Measurements from ENCODE around the gene SLC5A1.

Gene SLC5A1

GRCh38 chr22:32063701-32064100 lies 20.6 kb downstream of the SLC5A1 start:
- no peak overlapping the region for H3K4me3 ChIP-seq (ENCODE audit: low read length)
- H3K9me3 ChIP-seq (ENCODE audit: control insufficient read depth, insufficient read depth, low read length), result no peaks in the 10 kb centered on the region
- H4K20me1 ChIP-seq (ENCODE audit: control insufficient read depth, insufficient read depth, low read depth, low read length), result 0 out of 2 replicates have a peak, but pooled peaks cover under 1% of the 10 kb centered on the region
- H3K4me1 ChIP-seq (ENCODE audit: control insufficient read depth, low read length), result no peaks in the 10 kb centered on the region
- TF ChIP-seq CTCF (IDR thresholded peaks at IDR 0.05; ENCODE audit: low read depth, low read length, poor library complexity, severe bottlenecking) (no peak), EZH2phosphoT487 (IDR thresholded peaks at IDR 0.05; ENCODE audit: borderline replicate concordance, low read length) (no peak)
- no peaks in the 10 kb centered on the region for H3K36me3 ChIP-seq (ENCODE audit: control insufficient read depth, low read length)
- H3K4me2 ChIP-seq (ENCODE audit: low read length), result no peak overlapping the region
- H3K9me2 ChIP-seq (replicated peaks; ENCODE audit: control insufficient read depth, low read length), result no peaks in the 10 kb centered on the region
- H3F3A ChIP-seq (ENCODE audit: control insufficient read depth, insufficient read depth), result no peaks in the 10 kb centered on the region
- H3K27me3 ChIP-seq (ENCODE audit: control insufficient read depth, low read length), result peaks cover 43% of the 10 kb centered on the region
- no peak overlapping the region for H3K27ac ChIP-seq (ENCODE audit: low read depth, low read length)
- no peaks in the 10 kb centered on the region for H3K79me2 ChIP-seq (ENCODE audit: control insufficient read depth, low read length)

- TF ChIP-seq CTCF (IDR thresholded peaks at IDR 0.05; ENCODE audit: low read depth, low read length, poor library complexity, severe bottlenecking) (no peak), EZH2phosphoT487 (IDR thresholded peaks at IDR 0.05; ENCODE audit: borderline replicate concordance, low read length) (no peak)
- H3K79me2 ChIP-seq (ENCODE audit: control insufficient read depth, low read length), result no peaks in the 10 kb centered on the region
- H3K36me3 ChIP-seq (ENCODE audit: control insufficient read depth, low read length), result no peaks in the 10 kb centered on the region
- H3K4me3 ChIP-seq (ENCODE audit: low read length), result no peak overlapping the region
- H3K9me2 ChIP-seq (replicated peaks; ENCODE audit: control insufficient read depth, low read length), result no peaks in the 10 kb centered on the region
- H3F3A ChIP-seq (ENCODE audit: control insufficient read depth, insufficient read depth), result no peaks in the 10 kb centered on the region
- H3K27me3 ChIP-seq (ENCODE audit: control insufficient read depth, low read length), result peaks cover 44% of the 10 kb centered on the region
- no peak overlapping the region for H3K4me2 ChIP-seq (ENCODE audit: low read length)
- H3K4me1 ChIP-seq (ENCODE audit: control insufficient read depth, low read length), result no peaks in the 10 kb centered on the region
- H3K9me3 ChIP-seq (ENCODE audit: control insufficient read depth, insufficient read depth, low read length), result no peaks in the 10 kb centered on the region
- no peaks in the 10 kb centered on the region for H4K20me1 ChIP-seq (ENCODE audit: control insufficient read depth, insufficient read depth, low read depth, low read length)
- H3K27ac ChIP-seq (ENCODE audit: low read depth, low read length), result no peak overlapping the region
These were observed 23.8 kb downstream of the SLC5A1 start for GRCh38 chr22:32066820-32067219.

- Histone ChIP-seq H3K79me2 (ENCODE audit: control insufficient read depth, low read length) (no peaks in the 10 kb centered on the region), H3K27me3 (ENCODE audit: control insufficient read depth, low read length) (peaks cover 40% of the 10 kb centered on the region), H3K4me1 (ENCODE audit: control insufficient read depth, low read length) (no peaks in the 10 kb centered on the region), H3F3A (ENCODE audit: control insufficient read depth, insufficient read depth) (no peaks in the 10 kb centered on the region), H3K4me3 (ENCODE audit: low read length) (no peak overlapping the region), H3K9me3 (ENCODE audit: control insufficient read depth, insufficient read depth, low read length) (no peaks in the 10 kb centered on the region), H3K36me3 (ENCODE audit: control insufficient read depth, low read length) (no peaks in the 10 kb centered on the region), H4K20me1 (ENCODE audit: control insufficient read depth, insufficient read depth, low read depth, low read length) (no peaks in the 10 kb centered on the region), H3K9me2 (replicated peaks; ENCODE audit: control insufficient read depth, low read length) (no peaks in the 10 kb centered on the region), H3K27ac (ENCODE audit: low read depth, low read length) (no peak overlapping the region), H3K4me2 (ENCODE audit: low read length) (no peak overlapping the region)
- TF ChIP-seq EZH2phosphoT487 (IDR thresholded peaks at IDR 0.05; ENCODE audit: borderline replicate concordance, low read length) (no peak), CTCF (IDR thresholded peaks at IDR 0.05; ENCODE audit: low read depth, low read length, poor library complexity, severe bottlenecking) (no peak)
These were observed 24.6 kb downstream of the SLC5A1 start for GRCh38 chr22:32067613-32068012.
